GM19324 (cell line): Measurements from ENCODE around the gene C19orf25.
"Not testable (repeated sequence)": the region's sequence is repeated elsewhere in the genome, so short reads cannot be mapped to it uniquely, and the experiment has no call there.

Experiments
- ATAC-seq: cut with Tn5 transposase; IDR thresholded peaks from one replicate; pipeline ENCODE4 v1.9.1; 2021; ENCODE audit warnings: mild to moderate bottlenecking, moderate library complexity; ENCODE audit not compliant: unreplicated experiment, low FRiP score

Gene C19orf25

DNA sequence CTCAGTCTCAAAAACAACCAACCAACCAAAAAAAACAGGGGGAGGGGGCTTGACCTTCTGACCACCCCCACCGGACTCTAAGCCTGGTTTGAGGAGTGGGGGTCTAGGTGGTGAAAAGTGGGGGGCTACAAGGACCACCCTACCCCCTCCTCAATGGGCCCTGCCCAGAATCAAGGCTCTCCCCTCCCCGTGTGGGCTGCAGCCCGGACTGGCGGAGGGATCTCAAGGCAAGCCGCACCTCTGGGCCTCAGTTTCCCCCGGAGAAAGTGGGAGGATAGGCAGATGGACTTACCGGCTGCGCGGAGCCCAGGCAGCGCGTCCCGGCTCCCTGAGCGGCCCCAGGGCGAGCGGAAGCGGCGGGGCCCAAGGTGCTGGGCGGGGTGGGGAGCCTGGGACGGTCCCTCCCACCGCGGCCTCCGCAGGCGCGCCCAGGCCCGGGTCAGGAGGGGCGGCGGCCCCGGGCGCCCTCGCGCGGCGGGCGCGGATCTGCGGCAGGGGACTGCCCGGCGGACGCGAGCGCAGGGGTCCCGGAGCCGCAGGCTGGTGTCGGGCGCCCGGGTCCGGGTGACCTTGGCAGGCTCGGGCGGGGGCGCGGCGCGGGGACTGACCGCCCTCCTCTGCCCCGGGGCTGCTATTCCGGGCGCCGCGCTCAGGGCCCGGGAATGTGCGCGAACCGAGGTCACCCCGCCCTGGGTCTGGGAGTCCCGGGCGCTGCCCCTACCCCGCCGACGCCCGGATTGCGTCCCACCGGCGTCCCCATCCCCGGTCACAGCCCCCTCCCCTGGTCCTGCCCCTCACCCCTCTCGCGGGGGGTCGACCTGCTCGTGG is 33.9 kb upstream of the C19orf25 start, which contains the start of gene ADAMTSL5:
ADAMTSL5 (minus strand) TSS at position 349 of the 828 bp plus-strand sequence. CDS start 2,076 bp downstream, outside the sequence.
- no peak for ATAC-seq

DNA sequence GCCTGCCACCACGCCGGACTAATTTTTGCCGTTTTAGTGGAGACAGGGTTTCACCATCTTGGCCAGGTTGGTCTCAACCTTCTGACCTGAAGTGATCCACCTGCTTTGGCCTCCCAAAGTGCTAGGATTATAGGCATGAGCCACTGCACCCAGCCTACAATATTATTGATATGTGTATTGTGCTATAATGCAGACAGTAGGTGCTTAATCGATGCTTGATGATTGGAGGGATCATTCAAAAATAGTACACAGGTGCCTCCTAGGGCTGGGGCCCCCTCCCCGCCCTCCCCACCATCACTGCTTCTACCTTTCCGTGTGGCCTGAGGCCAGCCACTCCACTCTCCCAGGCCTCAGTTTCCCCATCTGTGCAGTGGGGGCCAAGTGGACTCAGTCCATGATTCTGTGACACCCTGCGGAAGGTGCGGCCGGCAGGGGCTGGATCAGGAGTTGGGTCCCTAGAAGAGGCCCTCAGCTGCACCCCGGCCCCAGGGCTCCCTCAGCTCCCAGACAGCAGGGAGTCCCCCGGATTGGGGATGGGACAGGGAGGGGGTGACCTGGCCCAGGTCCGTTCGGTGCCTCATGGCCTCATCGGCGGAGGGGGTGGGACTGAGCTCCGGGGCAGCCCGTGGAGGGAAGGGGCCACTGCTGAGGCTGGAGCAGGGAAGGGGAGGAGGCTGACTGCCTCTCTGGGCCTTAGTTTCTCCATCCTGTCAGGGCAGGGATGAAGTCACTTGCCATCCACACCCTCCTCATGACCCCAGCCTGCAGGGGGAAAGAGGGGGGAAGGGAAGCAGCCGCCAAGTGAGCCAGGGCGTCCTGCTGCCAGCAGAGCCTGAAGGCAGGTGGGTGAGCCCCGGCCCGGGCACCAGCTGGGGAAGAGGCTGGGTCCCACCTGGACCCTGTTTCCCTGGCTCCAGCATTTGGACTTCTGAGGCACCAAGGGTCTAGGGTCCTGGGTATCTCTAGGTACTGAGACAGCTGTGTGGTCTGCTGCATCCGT is 32.6 kb upstream of the C19orf25 start:
- no peak for ATAC-seq

DNA sequence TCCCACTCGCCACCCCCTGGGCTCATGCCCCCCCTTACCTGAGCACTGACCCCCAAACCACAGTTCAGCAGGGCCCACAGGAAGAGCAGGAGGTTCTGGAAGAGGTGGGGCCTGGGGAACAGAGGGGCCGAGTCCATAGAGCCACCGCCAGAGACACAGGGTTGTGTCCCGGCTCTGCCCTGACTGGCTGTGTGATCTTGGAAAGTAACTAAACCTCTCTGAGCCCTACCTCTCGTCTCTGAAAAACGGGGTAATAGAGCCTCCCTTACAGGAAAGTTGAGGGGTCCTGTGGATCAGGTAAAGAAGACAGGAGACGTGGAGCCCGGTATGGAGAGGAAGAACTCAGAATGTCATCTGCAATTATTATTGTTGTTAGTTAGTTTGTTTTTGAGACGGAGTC is 31.8 kb upstream of the C19orf25 start:
- ATAC-seq, result no peak

DNA sequence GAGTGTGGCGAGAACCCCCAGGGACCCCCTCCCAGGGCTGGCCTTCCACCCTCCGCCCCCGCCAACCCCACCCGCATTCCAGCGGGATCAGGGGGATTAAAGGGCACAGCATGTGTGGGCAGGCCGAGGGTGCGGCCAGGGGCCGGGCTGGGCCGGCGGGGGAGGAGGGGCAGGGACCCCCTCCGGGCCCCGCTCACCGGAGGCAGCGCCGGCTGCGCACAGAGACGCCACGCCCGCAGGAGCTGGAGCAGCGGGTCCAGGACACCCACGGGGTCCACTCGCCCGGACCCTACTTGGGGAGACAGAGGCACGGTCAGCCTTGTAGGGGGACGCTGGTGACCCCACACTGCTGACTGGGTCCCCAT is 31.4 kb upstream of the C19orf25 start:
- no peak for ATAC-seq

DNA sequence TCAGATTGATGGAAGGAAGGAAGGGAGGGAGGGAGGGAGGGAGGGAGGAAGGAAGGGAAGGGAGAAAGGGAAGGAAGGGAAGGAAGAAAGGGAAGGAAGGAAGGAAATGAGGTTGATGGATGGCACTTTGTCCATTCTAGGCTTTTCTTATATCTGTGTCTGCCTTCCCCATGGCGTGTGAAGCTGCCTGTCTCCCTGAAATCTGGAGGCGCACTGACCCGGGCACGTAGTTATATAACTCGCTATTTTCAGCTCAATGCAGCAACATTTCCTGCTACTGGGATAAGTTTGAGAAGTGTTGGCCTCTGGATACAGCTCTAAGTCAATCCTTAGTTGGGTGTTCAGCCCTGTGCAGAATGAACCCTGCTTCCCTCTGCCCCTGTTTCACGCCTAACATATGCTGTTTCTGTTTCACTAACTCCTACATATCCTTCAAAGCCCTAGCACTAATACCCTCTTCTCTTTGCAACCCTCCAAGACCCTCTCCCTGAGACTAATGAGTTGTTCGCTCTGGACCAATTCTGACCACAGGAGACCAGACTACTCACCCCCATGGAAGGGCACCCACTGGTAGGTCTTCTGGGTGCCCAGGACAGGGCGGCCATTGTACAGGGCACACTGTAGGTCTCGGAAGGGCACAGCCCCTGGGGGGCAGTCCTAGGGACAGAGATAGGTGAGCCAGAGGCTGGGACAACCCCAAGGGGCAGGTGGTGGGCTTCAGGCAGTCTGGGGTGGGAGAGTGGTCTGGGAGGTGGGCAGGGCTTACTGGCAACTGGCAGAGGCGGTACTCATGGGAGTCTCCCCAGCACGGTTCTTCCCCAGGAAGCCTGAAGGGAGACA is 30.8 kb upstream of the C19orf25 start:
- no peak for ATAC-seq

DNA sequence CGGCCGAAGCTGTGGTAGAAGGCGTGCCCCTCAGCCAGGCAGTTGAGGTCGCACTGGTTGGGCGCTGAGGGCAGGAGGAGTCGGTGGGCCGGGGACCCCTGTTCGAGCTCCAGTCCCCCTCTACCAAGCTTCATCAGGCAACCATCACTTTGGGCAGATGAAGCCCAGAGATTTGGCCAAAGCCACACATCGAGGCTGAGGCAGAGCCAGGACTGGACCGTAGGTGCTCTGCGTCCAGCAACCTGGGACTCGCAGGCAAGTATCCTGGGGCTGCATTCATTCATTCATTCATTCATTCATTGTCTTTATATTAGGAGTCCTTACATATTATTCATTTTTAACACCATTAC is 29.5 kb upstream of the C19orf25 start:
- ATAC-seq, result no peak

DNA sequence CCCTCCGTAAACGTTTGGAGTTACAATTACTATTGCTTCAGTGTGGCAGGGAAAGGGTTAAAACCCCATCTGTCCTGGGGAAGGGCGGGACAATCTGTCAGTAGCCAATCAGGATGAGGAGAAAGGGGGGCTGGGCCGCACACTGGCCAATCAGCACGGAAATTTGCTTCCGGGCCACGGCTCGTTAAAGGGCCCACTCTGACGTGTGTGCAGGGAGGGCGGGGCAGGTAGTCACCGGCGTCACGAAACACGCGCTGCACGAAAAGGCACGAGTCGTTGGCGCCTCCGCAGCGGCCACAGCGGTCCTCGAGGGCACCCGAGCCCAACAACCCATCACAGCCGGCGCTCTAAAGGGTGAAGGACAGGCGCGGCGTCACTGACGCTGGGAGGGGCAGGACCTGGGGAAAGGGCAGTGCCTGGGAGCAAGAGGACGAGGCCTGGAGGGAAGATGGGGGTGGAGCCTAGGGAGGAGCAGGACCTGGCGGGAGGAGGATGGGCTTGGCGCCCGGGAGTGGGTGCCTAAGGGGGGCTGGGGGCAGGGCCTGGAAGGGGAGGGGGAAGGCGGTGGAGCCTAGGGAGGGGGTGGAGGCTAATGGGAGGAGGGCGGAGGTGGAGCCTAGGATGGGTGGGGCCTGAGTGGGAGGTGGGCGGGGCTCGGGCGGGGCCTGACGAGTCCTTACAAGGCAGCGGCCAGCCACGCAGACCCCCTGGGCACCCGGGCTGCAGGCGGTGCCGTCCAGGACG is 28.9 kb upstream of the C19orf25 start:
- no peak for ATAC-seq

DNA sequence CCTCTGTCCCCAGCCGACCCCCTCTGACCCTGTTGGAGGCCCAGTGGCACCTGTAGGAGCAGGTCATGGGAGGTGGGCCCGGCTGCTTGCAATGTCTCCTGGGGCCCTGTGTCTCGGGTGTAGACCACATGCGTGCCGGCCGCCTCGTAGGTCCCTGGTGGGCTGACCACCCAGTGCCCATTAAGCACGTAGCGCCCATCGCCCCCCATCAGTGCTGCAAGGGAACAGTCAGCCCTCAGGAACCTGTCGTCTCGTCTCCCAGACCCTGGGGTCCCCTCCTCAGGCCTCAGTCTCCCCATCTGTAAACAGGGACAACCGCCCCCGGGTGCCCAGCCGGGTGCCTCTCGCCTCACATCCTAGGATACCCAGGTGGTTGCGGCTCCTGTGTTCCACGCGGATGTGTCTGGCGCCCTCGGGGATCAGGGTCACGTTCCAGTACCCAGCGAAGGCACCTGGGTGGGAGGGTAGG is 28.2 kb upstream of the C19orf25 start:
- ATAC-seq, result no peak

DNA sequence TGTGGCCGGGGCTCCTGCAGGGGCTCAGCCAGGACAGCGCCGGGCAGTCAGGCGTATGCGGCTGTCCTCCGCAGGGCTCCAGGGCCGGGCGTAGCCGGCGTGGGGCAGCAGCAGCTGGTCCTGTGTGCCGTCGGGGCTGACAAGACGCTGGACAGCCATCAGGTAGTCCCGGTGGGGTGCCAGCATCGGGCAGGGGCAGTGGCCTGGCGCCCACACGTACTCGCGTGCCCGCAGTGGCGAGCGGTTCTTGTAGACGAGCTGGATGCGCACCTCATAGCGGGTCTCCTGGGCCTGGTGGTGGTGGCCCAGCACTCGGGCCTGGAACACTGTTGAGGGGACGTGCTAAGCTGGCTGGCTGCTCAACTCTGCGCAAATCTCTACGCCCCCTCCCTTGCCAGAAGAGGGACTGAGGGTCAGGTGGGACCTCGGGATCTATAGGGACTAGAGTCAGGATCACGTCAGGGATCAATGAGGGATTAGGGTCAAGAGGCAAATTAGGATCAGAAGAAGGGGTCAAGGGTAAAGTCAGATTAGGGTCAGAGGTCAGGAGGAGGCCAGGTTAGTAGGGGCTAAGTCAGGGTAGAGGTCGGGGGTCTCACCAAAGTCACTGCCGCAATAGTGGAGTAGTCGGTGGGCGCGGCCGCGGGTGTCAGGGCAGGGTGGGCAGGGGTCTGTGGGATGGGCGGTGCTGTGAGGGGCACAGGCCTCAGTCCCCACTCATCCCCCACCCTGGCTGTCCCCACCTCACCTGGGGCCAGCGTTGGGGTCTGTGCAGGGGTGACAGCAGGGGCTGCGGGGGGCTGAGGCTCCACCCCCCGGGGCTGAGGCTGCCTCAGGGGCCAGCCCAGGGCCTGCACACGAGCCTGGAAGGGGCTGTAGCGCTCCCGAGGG is 27.2 kb upstream of the C19orf25 start:
- no peak for ATAC-seq

DNA sequence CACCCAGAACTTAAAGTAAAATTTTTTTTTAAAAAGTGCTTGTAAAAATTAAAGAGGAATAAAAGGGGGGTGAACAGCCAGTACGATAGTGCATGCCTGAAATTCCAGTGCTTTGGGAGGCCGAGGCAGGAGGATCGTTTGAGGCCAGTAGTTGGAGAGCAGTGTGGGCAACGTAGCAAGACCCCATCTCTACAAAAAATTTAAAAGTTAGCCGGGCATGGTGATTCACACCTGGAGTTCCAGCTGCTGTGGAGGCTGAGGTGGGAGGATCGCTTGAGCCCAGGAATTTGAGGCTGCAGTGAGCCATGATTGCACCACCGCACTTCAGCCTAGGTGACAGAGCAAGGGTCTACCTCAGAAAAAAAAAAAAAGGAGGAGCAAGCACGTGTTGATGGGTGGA is 26.0 kb upstream of the C19orf25 start:
- ATAC-seq, result no peak

DNA sequence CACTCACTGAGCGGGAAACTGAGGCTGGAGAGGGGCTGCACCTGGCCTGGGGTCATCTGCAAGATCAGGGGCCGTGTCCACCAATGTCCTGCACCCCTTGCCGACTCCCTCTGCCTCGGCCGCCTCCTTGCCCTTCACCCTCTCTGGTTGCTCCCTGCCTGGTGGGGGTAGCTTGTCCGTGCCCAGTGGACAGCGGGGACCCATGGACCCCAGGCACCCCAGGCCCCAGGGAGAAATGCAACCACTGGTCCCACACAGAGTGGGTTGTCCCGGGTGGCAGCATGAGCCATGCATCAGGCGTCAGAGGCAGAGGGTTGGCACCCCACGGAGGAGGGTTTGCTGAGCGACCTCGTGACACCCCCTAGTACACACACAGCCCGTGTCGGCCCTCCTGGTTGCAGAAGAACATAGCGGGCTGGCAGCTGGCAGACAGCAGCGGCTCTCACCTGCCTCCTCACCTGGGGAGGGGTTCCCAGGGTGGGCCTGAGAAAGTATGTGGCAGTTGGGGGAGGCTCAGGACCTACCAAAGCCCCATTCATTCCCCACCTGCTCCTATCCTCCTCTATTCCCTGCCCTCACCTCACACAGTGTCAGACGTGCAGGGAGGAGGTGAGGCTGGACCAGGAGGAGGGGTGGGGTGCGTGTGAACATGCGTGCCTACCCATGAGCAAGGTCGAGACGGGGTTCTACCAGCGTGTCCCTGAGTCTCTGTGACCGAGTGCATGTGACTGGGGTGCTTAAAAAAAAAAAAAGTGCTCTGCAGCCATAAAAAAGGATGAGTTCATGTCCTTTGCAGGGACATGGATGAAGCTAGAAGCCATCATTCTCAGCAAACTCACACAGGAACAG is 25.1 kb upstream of the C19orf25 start:
- ATAC-seq, result no peak

DNA sequence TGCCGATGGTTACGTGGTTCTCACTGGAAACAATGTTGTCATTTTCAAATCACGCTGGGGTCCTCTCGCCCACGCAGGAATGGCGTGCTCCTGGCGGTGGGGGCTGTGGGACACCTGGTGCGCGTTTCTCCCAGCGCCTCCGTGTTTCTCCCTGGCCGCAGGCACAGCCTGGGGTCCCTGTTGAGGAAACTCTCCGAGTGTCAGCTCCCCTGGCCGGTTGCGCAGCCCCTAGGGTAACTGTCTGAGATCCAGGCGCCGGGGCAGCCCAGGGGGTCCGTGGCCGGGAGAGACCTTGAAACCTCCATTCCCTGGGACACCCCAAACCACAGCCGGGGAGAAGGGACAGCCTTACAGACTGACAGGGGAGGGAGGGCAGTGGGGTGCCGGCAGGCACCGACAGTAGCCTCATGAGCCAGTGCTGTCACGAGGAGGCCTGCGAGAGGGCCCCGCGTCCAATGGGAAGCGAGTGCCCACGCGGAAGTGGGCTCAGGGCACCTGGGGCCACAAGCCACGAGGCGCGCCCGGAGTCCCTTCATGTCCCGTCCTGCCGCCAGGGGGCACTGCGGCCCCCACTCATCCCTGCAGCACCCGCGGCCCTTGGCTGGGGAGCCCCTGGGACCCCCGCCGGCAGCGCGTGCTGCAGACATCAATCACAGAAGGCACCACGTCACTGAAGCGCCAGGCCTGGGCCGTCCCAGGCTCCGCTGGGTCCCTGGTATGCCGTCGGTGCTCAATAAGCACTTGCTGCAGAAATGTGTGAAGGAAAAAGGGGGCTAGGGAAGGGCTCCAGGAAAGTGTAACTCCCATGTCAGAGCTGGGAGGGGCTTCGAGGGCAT is 24.3 kb upstream of the C19orf25 start:
- no peak for ATAC-seq

DNA sequence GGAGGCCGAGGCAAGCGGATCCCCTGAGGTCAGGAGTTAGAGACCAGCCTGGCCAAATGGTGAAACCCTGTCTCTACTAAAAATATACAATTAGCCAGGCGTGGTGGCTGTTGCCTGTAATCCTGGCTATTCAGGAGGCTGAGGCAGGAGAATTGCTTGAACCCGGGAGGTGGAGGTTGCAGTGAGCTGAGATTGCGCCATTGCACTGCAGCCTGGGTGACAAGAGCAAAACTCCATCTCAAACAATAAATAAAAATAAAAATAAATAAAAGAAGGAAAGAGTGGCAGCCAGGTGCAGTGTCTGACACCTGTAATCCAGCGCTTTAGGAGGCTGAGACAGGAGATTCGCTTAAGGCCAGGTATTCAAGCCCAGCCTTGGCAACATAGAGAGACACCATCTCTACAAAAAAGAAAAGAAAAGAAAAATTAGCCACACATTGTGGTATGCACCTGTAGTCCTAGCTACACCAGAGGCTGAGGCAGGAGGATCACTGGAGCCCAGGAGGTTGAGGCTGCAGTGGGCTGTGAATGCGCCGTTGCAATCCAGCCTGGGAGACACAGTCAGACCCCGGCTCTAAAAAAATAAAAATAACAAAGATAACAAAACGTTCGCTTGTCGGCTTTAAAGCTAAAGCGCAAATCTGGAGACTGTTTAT is 23.5 kb upstream of the C19orf25 start:
- ATAC-seq, result no peak

DNA sequence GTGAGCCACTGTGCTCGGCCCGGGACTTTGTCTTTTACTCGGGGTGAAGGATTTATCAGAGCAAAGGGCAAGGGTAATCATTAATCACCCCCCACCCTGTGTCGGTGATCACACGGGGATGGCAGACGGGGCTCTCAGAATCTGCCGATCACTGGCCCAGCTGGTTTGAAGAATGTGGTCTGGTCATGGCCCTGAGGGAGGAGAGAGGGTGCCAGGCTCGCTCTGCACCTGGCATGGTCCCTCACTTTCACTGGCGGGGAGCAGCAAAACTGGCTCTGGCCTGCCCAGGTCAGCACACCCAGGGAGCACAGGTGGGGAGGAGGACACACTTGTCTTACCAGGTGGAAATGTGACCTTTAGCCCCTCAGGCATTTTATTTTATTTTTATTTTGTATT is 22.2 kb upstream of the C19orf25 start:
- ATAC-seq, result no peak

DNA sequence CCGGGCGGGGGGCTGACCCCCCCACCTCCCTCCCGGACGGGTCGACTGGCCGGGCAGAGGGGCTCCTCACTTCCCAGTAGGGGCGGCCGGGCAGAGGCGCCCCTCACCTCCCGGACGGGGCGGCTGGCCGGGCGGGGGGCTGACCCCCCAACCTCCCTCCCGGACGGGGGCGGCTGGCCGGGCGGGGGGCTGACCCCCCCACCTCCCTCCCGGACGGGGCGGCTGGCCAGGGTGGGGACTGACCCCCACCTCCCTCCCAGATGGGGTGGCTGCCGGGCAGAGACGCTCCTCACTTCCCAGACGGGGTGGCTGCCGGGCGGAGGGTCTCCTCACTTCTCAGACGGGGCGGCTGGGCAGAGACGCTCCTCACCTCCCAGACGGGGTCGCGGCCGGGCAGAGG is 20.2 kb upstream of the C19orf25 start:
- not testable (repeated sequence) for ATAC-seq

DNA sequence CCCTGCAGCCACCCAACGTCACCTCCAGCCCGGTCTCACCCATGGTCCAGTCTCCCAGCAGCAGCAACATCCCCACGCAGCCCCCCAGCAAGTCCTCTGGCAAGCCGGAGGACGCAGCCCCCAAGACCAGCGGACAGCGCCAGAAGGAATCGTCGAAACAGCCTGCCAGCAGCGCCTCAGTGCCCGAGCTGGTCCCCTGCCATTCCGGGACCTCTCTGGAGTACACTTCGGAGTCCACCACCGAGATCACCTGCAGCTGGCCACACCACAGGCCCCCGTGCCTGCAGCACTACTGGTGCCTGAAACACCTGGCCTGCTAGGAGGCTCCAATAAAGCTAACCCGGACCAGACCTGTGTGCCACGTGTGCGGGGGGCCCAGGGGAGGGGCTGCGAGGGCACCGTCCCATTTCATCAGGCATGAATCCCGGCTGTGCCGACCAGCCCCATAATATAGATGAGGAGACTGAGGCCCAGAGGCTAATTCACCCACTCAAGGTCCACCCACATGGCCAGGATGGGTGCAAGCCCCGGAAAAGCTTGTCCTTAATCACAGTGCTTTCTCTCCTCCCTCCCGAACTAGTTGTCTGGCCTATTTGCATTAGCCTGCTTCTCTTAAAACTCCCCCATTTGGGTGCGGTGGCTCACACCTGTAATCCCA is 18.7 kb upstream of the C19orf25 start:
- ATAC-seq, result no peak
